ENCODE measurements around the gene YJEFN3.

Gene YJEFN3

GRCh38 chr19:19498255-19498991, 30.3 kb upstream of the YJEFN3 start:
- DNase-seq = no peak

- no peak for DNase-seq
Measured at GRCh38 chr19:19499272-19499995, 29.3 kb upstream of the YJEFN3 start.

GRCh38 chr19:19500975-19501644, 27.6 kb upstream of the YJEFN3 start:
- DNase-seq = no peak

- no peak for DNase-seq
Measured at GRCh38 chr19:19501798-19502197, 26.9 kb upstream of the YJEFN3 start.

- no peak for DNase-seq
Measured at GRCh38 chr19:19502281-19502680, 26.4 kb upstream of the YJEFN3 start.

GRCh38 chr19:19502808-19503602, 25.7 kb upstream of the YJEFN3 start:
- DNase-seq = no peak

GRCh38 chr19:19504754-19505668, 23.7 kb upstream of the YJEFN3 start:
- DNase-seq = no peak

- DNase-seq = no peak
Measured at GRCh38 chr19:19505669-19506326, 22.9 kb upstream of the YJEFN3 start.

- no peak for DNase-seq
Measured at GRCh38 chr19:19506592-19506991, 22.1 kb upstream of the YJEFN3 start.

GRCh38 chr19:19507354-19507753, 21.4 kb upstream of the YJEFN3 start:
- DNase-seq = no peak

- no peak for DNase-seq
Measured at GRCh38 chr19:19508217-19508616, 20.5 kb upstream of the YJEFN3 start.

GRCh38 chr19:19510432-19510831, 18.3 kb upstream of the YJEFN3 start:
- no peak for DNase-seq

GRCh38 chr19:19513682-19514081, 15.0 kb upstream of the YJEFN3 start:
- no peak for DNase-seq

- DNase-seq = no peak
Measured at GRCh38 chr19:19514215-19514657, 14.5 kb upstream of the YJEFN3 start.

- DNase-seq = no peak
Measured at GRCh38 chr19:19514881-19515641, 13.7 kb upstream of the YJEFN3 start, which contains the start of gene TSSK6. Gene TSSK6, minus strand, starts transcription at chr19:19515548. Its CDS starts 121 bp downstream, at chr19:19515427.

GRCh38 chr19:19515642-19516519, 12.8 kb upstream of the YJEFN3 start, which contains the start of gene NDUFA13:
Gene NDUFA13, plus strand, starts transcription at chr19:19516225. Its CDS starts 14 bp downstream, at chr19:19516239.
- peak; percentile 92 for DNase-seq

- DNase-seq = no peak
Measured at GRCh38 chr19:19517235-19517619, 11.5 kb upstream of the YJEFN3 start.

GRCh38 chr19:19520989-19521388, 7.7 kb upstream of the YJEFN3 start:
- DNase-seq = no peak

- no peak for DNase-seq
Measured at GRCh38 chr19:19523177-19523576, 5.5 kb upstream of the YJEFN3 start.

Measured in stimulated activated CD4-positive, alpha-beta T cell treated with anti-CD3 and anti-CD28 coated beads, Interleukin-12 subunit alpha, Interleukin-12 subunit beta, amount 100 ng/mL, for 4 hours (primary cell).